Lung (tissue), 12 donors: ENCODE results near the gene ADAMTS16. TPM values are rescaled to one million over a fixed set of nuclear protein-coding genes. Genes with fewer than 3 reads are reported as not detected.

ENCODE experiments used
- ATAC-seq: fragments of 200-7000 bp; cut with Tn5 transposase; one replicate; pipeline ENCODE4 v1.9.1; 2020; ENCODE audit warnings: moderate number of reproducible peaks; ENCODE audit not compliant: insufficient read depth, low FRiP score
- DNase-seq, 3 donors: peaks; one replicate each; pipeline ENCODE4 v3.0.0-alpha.2; 2013 to 2017
- H3K27ac ChIP-seq, 2 donors: one replicate each; pipeline ENCODE4 v1.5.1; 2013; ENCODE audit warnings: mild to moderate bottlenecking in 2 of 2, moderate library complexity in 2 of 2, control low read depth in 1 of 2, inconsistent platforms in 1 of 2, low read depth in 1 of 2, low read length in 1 of 2
- H3K27me3 ChIP-seq, 3 donors: one replicate each; pipeline ENCODE4 v1.5.1; 2013; ENCODE audit warnings: low read length in 2 of 3; ENCODE audit not compliant: control insufficient read depth in 3 of 3, insufficient read depth in 3 of 3
- H3K36me3 ChIP-seq, 4 donors: one replicate each; pipeline ENCODE4 v1.5.1; 2013; ENCODE audit warnings: low read length in 4 of 4, mild to moderate bottlenecking in 1 of 4, moderate library complexity in 1 of 4; ENCODE audit not compliant: control insufficient read depth in 4 of 4, insufficient read depth in 4 of 4
- H3K4me1 ChIP-seq, 5 donors: one replicate each; pipeline ENCODE4 v1.5.1; 2013; ENCODE audit warnings: low read length in 5 of 5, mild to moderate bottlenecking in 2 of 5, moderate library complexity in 1 of 5; ENCODE audit not compliant: control insufficient read depth in 5 of 5, insufficient read depth in 5 of 5
- H3K4me3 ChIP-seq: one replicate; pipeline ENCODE4 v1.5.1; 2013; ENCODE audit warnings: mild to moderate bottlenecking, control low read depth, moderate library complexity
- H3K9ac ChIP-seq, 2 donors: one replicate each; pipeline ENCODE4 v1.5.1; 2013; ENCODE audit warnings: low read length in 2 of 2, control low read depth in 1 of 2; ENCODE audit not compliant: insufficient read depth in 1 of 2
- H3K9me3 ChIP-seq, 4 donors: one replicate each; pipeline ENCODE4 v1.5.1; 2013; ENCODE audit warnings: low read length in 3 of 4, mild to moderate bottlenecking in 1 of 4, moderate library complexity in 1 of 4; ENCODE audit not compliant: control insufficient read depth in 4 of 4, insufficient read depth in 3 of 4
- WGBS, 2 donors: extraction: QIAGEN DNeasy Blood & Tissue Kit; methylation state at CpG; one replicate each; pipeline ENCODE4 v1.1.7; 2013; 5-methylcytosine and 5-hydroxymethylcytosine counted together
- polyA plus RNA-seq, 2 donors: library from polyadenylated mRNA; stranded (reverse); fragments of 200-250 nt; gene quantifications; one replicate each; pipeline ENCODE4 v1.2.1, GENCODE V29; 2013
- total RNA-seq, 2 donors: library from RNA; depleted of rRNA in 1 of 2; stranded (reverse); fragments of >200 nt in 1 of 2; gene quantifications; one replicate each; pipeline ENCODE4 v1.2.1, GENCODE V29; 2014 to 2021
- TF ChIP-seq, protein P1 (sequence below): IDR thresholded peaks from 2 replicates; pipeline ENCODE4 v1.5.1; 2012; ENCODE audit warnings: mild to moderate bottlenecking; ENCODE audit errors: control extremely low read depth, extremely low read depth
- donor health status: control.
- donor health status: control.
- donor health status: Bipolar disorder and iron deficiency.
- donor health status: healthy.
- donor health status: DM: yes; HTN: yes; CAD: no.

The ADAMTS16 gene
- total and polyA plus RNA-seq, 4 donors = 0.09 to 0.97 TPM; not detected in 2

DNA sequence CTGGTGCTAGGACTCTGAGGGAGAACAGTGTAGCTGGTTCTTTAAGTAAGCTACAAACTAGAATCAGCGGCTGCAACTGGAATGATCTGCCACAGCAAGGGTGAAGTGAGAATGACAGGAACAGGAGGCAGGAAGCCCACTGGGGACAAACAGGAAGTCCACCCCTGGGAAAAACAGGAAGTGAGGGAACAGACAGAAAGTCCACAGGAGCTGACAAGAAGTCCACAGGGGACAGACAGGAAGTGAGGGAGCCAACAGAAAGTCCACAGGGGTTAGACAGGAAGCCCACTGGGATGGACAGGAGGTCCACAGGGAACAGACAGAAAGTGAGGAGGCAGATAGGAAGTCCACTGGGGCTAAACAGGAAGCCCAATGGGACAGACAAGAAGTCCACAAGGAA is 15.5 kb downstream of the ADAMTS16 start:
- DNase-seq (no peak), ATAC-seq (no peak)
- H3K9ac ChIP-seq = no peak overlapping the region
- no peaks in the 10 kb centered on the region for H3K36me3 ChIP-seq
- TF ChIP-seq, protein P1, sequence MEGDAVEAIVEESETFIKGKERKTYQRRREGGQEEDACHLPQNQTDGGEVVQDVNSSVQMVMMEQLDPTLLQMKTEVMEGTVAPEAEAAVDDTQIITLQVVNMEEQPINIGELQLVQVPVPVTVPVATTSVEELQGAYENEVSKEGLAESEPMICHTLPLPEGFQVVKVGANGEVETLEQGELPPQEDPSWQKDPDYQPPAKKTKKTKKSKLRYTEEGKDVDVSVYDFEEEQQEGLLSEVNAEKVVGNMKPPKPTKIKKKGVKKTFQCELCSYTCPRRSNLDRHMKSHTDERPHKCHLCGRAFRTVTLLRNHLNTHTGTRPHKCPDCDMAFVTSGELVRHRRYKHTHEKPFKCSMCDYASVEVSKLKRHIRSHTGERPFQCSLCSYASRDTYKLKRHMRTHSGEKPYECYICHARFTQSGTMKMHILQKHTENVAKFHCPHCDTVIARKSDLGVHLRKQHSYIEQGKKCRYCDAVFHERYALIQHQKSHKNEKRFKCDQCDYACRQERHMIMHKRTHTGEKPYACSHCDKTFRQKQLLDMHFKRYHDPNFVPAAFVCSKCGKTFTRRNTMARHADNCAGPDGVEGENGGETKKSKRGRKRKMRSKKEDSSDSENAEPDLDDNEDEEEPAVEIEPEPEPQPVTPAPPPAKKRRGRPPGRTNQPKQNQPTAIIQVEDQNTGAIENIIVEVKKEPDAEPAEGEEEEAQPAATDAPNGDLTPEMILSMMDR = no peak
- H3K4me1 ChIP-seq = no peaks in the 10 kb centered on the region
- H3K27me3 ChIP-seq = no peaks in the 10 kb centered on the region
- H3K4me3 ChIP-seq = no peak overlapping the region
- no peak overlapping the region for H3K27ac ChIP-seq
- H3K9me3 ChIP-seq = no peaks in the 10 kb centered on the region
- 65 to 66% methylated on average over 1 of the region's 1 CpG for WGBS, 2 donors

DNA sequence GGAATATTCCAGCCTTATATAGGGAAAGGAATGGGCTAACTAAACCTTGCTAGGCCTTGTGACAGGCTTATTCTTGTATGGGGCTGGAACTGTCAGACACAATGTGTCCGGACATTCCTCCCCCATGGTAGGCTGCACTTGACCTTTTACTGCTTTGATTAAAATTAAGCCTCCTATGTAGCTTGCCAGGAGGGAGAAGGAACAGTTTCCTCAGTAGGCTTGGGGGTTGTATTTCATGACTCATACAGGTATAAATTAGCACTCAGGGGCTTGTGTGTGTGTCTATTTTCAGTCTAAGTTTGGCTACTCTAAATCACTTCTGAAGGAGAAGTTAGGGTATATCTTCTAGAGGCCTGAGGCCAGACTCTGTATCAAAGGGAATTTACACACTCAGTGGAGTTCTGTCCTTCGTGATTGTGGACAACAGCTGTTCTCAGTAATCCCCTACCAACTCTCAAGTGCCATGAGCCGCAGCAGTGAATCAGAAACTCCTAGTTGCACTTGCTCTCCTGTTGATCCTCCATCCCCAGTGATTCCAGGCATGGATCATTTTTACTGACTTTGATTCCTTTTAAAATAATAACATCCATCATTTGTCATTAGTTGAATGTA is 16.4 kb downstream of the ADAMTS16 start:
- H3K4me1 ChIP-seq = no peaks in the 10 kb centered on the region
- TF ChIP-seq, protein P1 = no peak
- 68 to 77% methylated on average over 3 of the region's 3 CpGs for WGBS, 2 donors
- no peaks in the 10 kb centered on the region for H3K9me3 ChIP-seq
- no peak overlapping the region for H3K9ac ChIP-seq
- no peak overlapping the region for H3K27ac ChIP-seq
- no peaks in the 10 kb centered on the region for H3K27me3 ChIP-seq
- no peak overlapping the region for H3K4me3 ChIP-seq
- no peak for ATAC-seq
- no peaks in the 10 kb centered on the region for H3K36me3 ChIP-seq
- no peak for DNase-seq

DNA sequence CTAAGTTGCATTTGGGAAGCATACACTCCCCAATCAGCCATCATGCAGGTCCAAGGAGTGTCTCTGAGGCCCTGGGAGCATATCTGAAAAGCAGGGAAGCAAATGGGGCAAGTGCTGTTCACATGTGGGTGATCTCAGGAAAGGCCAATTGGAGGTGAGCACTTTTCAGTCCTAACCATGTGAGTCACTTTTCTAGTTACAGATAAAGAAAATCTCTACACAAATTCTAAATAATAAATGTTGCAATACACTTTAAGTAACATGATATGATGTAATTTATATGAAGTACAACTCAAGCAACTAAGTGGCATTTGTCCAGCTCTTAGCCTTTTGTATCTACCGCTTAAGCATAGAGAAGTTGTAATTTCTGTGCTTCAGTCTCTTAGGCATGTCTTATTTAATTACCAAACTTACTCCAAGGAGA is 18.4 kb downstream of the ADAMTS16 start:
- no peak overlapping the region for H3K27ac ChIP-seq
- 76 to 86% methylated on average over 1 of the region's 1 CpG for WGBS, 2 donors
- no peaks in the 10 kb centered on the region for H3K9me3 ChIP-seq
- no peak overlapping the region for H3K4me3 ChIP-seq
- DNase-seq (peak in 1 of 3 donors; percentile 79), ATAC-seq (peak; percentile 77)
- H3K9ac ChIP-seq = no peak overlapping the region
- no peaks in the 10 kb centered on the region for H3K36me3 ChIP-seq
- TF ChIP-seq, protein P1 = no peak
- H3K27me3 ChIP-seq = no peaks in the 10 kb centered on the region
- H3K4me1 ChIP-seq = no peaks in the 10 kb centered on the region
